ENCODE data around the gene DOP1B.

DNA sequence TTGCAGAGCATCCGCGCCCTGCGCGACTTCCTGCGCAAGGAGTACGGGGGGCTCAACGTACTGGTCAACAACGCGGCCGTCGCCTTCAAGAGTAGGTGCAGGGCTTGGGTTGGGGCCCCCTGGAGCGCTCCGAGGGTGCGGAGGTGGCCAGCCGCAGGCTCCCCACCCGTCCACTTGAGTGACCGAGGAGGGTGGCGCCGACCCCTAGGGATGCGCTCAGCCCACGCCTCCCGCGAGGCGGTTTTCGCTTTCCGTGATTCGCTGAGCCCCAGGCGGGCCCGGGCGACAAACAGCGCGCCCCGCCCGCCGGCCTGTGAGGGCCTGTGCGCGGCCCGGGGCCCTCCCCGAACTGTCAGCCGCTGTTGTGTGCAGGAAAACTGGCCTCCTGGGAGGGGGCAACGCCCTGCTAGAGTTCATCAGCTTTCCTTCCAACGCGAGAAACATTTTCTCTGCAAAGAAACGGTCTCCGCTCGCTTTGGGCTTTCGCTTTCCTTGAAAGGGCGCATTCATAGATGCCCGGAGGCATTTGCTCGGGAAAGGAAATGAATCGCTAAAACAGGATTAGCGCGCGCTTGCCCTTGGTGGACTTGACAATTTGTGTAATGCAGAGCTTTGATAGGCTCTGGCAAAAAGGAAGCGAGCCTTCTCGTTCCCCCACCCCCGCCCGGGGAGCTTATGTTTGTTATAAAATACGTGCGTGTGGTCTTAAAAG is 21.1 kb upstream of the DOP1B start:
- TF ChIP-seq POLR2AphosphoS5 (IDR thresholded peaks at IDR 0.05): peak in 1 of 2 donors; percentile 65
- TF ChIP-seq, protein P1, sequence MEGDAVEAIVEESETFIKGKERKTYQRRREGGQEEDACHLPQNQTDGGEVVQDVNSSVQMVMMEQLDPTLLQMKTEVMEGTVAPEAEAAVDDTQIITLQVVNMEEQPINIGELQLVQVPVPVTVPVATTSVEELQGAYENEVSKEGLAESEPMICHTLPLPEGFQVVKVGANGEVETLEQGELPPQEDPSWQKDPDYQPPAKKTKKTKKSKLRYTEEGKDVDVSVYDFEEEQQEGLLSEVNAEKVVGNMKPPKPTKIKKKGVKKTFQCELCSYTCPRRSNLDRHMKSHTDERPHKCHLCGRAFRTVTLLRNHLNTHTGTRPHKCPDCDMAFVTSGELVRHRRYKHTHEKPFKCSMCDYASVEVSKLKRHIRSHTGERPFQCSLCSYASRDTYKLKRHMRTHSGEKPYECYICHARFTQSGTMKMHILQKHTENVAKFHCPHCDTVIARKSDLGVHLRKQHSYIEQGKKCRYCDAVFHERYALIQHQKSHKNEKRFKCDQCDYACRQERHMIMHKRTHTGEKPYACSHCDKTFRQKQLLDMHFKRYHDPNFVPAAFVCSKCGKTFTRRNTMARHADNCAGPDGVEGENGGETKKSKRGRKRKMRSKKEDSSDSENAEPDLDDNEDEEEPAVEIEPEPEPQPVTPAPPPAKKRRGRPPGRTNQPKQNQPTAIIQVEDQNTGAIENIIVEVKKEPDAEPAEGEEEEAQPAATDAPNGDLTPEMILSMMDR (IDR thresholded peaks at IDR 0.05): no peak
